GM21619 (cell line): ENCODE measurements around the gene MAPRE3.

Experiments
- ATAC-seq: cut with Tn5 transposase; IDR thresholded peaks from one replicate; pipeline ENCODE4 v1.9.1; 2021; ENCODE audit not compliant: unreplicated experiment

The MAPRE3 gene

DNA sequence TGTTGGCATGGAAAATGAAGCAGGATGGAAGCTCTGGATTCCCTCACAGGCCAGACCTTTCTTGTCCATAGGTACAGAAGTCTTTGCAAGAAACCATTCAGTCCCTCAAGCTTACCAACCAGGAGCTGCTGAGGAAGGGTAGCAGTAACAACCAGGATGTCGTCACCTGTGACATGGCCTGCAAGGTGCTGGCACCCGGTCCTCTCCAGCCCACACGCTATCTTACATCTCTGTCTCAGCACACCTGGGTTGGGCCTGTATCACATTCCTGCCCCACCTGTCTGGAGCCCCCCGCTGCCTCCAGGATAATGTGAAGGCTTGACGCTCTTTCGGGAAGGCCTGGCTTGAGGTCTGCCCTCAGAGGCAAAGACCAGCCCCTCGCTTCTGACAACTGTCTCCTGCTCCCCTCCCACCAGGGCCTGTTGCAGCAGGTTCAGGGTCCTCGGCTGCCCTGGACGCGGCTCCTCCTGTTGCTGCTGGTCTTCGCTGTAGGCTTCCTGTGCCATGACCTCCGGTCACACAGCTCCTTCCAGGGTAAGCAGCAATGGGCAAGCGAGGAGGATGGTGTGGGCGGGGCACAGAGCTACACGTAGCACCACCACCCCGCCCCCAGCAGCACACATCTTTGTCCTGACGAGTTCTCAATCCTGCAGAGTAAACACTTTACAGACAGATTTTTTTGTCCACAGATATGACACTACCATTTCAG is 68.3 kb downstream of the MAPRE3 start:
- no peak for ATAC-seq

DNA sequence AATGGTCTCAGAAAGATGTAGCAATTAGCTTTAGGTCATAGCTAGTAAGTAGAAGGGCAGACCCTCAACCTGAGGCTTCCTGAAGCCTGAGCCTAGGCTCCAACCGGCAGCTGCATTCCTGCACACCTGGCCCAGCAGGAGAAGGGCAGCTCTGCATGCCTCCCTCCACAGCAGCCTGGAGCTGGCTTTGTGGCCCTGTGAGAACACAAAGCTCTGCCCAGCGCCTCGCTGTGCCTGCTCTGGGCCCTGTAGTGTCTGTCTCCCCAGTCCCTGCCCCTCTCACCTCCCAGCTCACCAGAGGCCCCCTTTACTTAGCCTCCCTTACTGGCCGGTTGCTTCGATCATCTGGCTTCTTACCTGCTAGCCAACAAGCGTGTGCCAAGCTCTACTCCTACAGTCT is 69.0 kb downstream of the MAPRE3 start:
- no peak for ATAC-seq

DNA sequence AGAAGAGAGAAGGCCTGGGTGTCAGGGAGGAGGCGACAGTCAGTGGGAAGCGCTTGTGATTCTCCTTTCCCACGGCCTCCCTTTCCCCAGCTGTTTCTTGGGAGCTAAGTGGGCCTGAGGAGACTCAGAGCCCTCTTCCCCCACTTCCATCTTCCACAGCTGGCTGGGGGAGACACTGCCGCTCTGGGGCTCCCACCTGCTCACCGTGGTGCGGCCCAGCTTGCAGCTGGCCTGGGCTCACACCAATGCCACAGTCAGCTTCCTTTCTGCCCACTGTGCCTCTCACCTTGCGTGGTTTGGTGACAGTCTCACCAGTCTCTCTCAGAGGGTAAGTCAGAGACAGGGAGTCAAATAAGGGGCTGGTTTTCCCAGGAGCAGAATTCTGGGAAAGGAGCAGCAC is 69.4 kb downstream of the MAPRE3 start:
- ATAC-seq: no peak

DNA sequence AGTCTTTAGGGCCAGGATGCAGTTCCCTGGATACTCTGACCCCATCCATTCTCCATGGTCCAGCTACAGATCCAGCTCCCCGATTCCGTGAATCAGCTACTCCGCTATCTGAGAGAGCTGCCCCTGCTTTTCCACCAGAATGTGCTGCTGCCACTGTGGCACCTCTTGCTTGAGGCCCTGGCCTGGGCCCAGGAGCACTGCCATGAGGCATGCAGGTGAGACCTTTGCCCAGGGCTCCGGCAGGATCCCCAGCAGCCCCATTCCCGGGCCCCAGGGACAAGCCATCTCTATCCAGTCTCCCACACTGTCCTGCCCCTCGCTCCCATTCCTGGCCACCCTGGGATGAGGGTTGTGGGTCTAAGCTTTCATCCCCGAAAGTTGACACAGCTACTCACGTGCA is 69.8 kb downstream of the MAPRE3 start:
- ATAC-seq: no peak

DNA sequence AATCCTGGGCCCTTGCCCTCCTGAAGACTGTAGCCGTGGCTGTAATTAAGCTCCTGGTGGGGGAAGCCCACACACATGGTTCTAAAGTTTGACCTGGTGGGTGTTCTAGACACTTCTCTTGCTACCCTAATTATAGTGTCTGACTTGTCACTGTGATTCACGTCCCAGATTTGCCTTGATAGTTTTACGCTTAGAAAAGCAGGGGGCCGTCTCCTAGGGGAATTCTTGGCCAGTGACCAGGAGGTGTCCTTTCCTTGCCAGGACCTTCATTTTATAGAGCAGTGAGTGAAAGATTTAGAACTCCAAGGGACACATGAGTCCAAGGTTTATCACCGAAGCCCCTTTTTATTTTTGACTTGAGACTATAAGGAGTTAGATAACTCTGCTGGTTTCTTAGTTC is 71.3 kb downstream of the MAPRE3 start:
- peak; percentile 31 for ATAC-seq

DNA sequence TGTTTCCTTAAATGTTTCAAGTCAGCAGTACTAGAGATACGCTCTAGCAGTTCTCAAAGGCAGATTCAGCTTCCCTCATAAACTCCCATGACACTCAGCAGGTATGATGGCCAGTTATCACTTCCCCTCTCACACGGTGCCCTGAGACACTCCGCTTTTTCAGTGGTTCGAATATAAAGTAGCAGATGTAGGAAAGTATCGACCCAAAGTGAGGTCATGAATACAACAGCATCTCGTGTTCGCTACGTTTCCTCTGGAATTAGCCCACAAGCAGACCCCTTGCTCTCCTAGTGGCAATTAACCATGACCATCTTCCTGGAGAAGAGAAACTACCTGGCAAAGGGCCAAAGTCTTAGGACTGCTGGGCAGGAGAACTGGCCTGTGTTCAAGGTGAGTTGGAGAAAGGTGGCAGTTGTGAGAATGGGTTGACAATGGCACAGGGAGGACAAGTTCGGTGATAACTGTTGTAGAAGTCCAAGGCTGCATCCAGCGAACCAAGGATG is 71.8 kb downstream of the MAPRE3 start:
- ATAC-seq: peak; percentile 70

DNA sequence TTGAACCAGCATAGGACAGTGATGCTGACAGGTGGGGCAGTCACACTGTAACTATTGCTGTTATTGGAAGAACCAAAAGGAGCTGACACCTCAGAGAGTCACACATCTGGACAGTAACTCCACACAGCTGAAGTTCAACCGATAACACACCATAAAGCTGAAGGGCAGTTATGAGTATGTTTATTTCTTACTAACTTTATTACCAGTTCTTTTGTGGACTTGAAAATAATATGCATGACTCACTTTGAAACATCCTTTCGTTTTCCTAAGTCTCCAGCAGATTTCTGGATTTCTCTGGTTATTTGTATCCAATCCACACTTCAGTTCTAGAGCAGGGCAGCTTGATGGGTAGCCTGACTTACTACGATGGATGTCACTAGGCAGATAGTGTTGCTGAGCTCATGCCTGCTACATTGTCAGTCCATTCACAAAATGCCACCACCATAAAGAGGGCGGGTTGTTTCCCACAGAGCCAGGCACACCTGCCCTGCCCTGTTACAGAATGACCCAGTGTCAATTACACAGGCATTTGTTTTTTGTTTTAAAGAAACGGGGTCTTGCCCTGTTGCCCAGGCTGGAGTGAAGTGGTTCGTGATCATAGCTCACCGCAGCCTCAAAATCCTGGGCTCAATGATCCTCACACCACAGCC is 72.7 kb downstream of the MAPRE3 start:
- ATAC-seq: no peak

DNA sequence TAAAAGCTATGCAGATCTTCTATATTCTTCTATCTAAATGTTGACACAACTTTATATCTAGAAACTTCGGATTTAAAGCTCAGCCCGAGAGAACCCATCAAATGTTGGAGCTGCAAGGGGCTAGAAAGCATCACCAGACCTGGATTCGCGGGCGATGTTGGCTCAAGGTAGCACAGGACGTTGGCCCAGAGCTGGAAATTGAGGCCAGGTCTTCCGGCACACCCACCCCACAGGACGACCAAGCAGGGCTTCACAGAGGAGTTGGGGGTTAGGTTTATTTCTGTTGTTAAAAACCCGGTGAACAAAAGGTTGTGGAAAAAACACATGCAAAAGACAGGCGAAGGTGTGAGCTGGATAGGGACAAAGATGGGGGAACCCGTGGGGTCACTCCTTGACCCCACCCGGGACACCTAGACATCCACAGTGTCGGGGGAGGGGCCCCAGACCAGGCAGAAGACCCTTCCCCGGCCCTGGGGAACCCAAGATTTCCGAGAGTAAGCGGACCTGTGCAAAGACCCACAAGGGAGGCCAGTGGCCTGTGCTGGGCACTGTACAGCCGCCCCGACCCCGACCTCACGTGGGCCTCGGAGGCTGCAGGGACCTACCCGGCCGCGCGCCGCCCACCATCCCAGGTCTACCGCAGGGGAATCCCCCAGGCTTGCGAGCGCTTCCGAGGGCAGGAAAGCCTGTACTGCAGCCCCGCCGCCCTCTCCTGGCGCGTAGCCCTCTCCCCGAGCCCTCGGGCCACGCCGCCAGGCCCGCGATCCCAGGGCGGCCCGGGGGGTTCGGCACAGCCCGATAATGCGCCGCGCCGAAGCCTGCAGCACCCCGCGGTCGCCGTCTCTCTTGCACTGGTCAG is 79.2 kb downstream of the MAPRE3 start:
- ATAC-seq: peak; percentile 19

DNA sequence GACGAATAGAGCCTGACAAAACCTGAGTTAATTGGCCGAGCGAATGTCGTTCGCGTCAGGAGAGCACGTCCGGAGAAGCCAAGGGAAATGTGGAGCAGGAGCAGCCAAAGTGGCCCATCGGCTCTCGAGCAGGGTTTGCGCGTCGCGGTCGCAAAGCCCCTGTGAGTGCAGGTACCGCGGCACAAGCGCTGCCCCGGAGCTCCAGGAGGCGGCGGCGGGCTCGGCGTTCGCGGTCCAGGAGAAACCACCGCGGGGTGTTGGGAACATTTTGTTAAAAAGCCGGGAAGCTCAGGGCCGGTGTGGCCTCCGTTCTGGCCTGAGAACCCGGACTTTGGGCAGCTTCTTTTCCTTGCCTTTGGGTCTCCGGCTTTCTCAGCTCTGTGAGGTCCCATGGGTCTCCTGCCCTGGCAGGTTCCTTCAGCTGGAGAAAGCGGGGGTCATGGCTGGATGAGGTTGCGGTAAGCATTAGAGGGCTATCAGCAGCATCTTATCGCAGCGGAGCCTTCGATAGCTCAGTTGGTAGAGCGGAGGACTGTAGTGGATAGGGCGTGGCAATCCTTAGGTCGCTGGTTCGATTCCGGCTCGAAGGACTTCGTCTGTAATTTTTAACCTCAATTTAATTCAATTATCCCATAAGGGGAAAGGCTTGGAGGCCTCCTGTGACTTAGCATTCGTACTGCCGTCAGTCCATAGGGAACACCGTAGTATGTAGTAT is 80.0 kb downstream of the MAPRE3 start:
- ATAC-seq: peak; percentile 45

DNA sequence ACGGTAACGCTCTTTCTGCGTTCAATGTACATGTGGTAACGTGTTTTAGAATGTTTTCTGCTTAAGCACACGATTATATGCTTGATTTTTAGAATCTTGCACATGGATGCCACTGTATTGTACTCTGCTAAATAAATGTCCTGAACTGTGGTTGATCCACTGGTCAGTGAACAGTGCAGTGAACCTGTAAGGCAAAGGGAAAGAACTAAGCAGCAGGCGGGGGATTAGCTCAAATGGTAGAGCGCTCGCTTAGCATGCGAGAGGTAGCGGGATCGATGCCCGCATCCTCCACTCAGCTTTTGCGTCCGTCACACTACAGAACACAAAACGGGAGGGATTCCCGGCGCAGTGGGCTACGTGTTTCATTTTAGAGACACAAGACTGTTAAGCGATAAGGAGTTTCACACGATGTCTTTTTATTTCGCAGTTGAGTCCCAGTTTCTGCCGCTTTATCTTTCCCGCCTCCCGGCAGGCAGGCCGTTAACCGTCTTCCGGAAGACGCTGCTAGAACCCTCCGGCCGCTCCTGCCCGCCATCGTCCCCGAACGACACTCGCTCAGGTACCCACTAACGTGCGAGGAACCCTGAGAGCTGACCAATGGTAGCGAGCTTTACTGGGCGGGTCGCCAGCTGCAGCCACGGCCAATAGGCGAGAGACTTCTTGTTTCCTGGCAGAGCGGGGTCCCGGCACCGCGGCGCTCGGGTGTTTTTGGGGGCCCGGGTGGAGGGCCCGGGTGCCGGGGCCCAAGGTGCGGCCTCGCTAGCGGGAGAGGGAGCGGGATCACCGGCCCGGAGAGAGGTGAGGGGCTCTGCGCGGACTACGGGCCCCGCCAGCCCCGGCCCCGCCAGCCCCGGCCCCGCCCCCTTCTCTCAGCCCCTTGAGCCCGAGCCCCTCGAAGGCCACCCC is 80.8 kb downstream of the MAPRE3 start, which contains the start of gene AGBL5:
Gene AGBL5 (plus strand): TSS at position 673 of the 906 bp plus-strand sequence. CDS start 1,291 bp downstream, outside the sequence.
- ATAC-seq: peak; percentile 70

DNA sequence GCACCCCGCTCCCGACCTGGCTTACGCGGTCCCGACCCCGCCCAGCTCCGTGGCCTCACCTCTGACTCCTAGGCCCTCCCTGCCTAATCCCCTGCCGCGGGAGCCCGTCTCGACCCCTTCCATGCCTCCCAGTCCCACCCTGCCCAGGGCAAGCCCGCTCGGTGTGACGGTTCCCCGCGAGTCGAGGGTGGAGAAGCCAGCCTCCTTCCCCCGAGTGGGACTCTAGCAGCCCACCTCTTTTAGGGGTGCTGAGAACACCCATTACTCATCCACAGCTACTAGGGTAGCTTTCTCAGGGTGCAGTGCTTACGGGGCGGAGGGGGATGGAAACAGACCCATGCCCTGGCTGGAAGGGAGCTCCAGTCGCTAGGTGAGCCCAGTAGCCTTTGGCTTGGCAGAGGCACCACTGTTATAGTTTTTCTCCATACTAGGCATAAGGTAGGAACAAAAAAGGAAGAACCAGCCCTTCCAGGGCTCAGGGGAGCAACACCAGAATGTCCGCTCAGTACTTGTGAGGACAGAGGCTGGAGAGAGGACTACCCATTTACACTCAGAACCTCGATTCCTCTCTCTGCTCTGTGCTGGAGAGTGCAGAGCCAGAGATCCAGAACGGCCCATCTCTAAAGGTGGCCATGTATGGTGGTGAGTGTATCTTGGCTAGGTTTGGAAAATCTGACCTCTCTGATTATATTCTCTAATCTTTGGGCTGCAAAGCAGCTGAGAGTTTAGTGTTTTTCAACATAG is 81.6 kb downstream of the MAPRE3 start:
- peak; percentile 1 for ATAC-seq

DNA sequence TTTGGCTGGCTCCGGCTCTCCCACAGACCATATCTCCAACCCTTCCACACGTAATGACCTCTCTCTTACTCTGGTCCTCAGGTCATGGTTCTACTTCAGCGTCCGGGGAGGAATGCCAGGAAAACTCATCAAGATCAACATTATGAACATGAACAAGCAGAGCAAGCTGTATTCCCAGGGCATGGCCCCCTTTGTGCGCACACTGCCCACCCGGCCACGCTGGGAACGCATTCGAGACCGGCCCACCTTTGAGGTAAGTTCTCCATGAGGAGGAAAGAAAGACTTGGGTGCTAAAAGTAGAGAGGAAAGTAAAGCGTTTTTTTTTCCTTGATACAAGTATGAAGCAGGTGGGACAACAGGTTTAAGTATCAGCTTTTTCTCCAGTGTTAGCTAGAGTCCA is 82.9 kb downstream of the MAPRE3 start:
- no peak for ATAC-seq

DNA sequence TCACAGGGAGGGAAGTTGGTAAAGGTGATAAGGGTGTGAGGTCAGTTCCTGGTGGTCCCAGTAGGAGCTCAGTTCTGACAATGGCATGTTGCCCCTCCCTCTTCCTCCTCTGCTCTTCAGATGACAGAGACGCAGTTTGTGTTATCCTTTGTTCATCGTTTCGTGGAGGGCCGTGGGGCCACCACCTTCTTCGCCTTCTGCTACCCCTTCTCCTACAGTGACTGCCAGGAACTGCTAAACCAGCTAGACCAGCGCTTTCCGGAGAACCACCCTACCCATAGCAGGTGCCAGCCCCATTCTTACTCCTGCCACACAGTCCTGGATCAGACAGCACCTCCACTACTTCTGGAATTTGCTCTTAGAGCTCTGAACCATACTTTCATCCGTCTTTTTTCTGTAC is 83.3 kb downstream of the MAPRE3 start:
- ATAC-seq: no peak

DNA sequence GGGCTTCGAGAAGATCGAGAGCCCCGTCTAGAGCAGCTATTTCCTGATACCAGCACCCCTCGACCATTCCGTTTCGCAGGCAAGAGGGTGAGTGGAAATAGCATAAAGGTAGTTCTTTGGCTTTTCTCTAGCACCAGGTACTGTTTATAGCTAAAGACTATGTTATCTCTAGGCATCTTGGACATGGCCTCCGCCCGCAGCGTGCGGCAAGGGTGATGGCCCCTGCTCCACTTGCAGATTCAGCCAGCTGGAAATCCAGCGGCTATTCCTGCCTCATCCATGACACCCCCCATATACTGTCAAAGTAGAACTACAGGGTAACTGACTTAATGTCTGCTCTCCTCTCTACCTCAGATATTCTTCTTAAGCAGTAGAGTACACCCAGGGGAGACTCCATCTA is 84.3 kb downstream of the MAPRE3 start:
- ATAC-seq: no peak

DNA sequence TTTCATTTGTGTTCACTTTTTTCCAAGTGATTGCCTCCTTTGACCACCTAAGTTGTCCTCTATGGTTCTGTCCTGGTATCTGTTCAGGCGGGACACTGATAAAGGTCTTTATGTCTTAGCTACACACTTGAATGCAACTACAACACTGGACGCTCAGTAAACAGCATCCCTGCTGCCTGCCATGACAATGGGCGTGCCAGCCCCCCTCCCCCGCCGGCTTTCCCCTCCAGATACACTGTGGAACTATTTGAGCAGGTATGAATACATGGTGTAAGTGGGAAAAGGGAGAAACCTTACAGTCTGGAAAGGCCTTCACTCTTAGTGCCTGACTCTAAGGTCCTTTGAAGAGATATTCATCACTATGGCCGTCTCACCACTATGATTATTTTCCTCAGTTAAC is 86.7 kb downstream of the MAPRE3 start:
- ATAC-seq: no peak

DNA sequence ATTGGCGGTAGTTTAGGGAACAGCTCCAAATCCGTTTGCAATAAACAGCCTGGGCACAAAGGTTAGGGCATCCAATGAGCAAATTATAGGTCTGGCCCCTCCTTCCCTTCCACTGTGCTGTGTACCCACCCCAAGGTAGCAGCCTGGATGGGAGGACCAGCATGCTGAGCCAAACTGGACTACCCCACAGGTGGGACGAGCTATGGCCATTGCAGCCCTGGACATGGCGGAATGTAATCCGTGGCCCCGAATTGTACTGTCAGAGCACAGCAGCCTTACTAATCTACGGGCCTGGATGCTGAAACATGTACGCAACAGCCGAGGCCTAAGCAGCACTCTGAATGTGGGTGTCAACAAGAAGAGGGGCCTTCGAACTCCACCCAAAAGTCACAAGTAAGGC is 87.8 kb downstream of the MAPRE3 start:
- ATAC-seq: no peak

DNA sequence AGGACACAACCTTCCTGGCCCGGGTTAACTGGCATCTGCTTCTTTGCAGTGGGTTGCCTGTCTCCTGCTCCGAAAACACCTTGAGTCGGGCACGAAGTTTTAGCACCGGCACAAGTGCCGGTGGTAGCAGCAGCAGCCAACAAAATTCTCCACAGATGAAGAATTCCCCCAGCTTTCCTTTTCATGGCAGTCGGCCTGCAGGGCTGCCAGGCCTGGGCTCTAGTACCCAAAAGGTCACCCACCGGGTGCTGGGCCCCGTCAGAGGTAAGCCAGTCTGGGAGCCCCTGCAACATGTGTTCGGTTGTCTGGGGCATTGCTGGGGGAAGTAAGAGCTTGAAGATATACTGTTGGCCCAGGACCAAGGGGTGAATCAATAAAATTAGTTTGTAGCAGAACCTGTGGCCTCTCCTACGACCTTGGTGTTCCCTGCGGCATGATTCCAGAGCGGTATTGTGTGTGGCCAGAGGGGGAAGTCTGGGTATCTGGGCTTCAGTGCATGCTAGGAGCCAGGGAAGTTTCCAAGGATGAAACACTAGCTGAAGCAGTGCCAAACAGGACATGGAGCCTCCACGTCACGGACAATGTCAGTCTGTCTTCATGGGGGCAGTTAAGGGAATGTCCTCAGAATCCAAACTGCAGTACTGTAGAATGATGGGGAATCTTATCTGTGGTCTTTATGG is 88.8 kb downstream of the MAPRE3 start:
- ATAC-seq: no peak

DNA sequence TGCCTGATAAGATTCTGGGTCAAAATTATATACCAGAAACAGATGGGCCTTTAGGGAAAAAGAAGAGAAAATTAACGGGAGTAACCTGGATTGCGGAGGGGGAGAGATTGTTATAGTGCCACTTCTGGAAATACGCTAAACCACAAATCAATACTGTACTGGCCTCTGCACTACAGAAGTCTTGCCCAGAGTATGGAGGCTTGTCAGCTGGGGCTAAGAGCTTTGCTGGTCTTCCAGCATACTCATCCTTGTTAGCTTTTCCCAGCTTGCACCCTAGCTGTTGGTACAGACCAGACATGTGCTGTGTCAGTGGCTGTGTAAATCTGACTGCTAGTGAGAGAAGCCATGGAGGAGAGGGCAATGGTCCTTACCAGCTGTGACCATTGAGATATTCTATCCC is 89.9 kb downstream of the MAPRE3 start:
- ATAC-seq: no peak

DNA sequence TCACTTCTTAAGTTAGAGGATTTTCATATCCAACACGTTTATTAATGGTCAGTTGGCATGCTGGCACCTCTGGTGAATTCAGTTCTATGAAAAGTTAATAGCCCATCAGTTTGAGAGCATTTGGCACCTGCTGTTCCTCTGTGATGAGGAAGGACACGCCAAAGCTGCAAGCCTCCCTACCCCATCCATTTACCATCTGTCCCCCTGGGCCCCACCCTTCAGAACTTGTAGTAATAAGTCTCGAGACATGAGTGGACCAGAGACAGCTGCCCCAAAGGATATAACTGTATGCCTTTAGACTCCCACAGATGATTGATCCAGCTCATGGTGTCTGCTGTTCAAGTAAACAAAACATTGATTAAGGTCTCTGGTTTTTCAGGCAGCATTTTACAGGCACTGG is 94.7 kb downstream of the MAPRE3 start:
- ATAC-seq: no peak
